ENCODE results near the gene TEKT3.

GRCh38 chr17:15273141-15273793, 68.1 kb downstream of the TEKT3 start:
- TF ChIP-seq CTCF (IDR thresholded peaks at IDR 0.05): no peak
- TF ChIP-seq POLR2A (IDR thresholded peaks at IDR 0.05): no peak

All from esophagus squamous epithelium (tissue), 4 donors.